Neural progenitor cell (in vitro differentiated cells): ENCODE results near the gene PPM1A.

Experiments used
- CTCF ChIP-seq: fragments of 200-600 bp; sonication (generic); IDR thresholded peaks from 2 replicates; pipeline ENCODE4 v1.5.1; 2017; ENCODE audit warnings: antibody characterized with exemption, mild to moderate bottlenecking
- EZH2 ChIP-seq: fragments of 200-600 bp; sonication (generic); IDR thresholded peaks from 2 replicates; pipeline ENCODE4 v1.6.1; 2017; ENCODE audit warnings: antibody characterized with exemption, mild to moderate bottlenecking, moderate library complexity

DNA sequence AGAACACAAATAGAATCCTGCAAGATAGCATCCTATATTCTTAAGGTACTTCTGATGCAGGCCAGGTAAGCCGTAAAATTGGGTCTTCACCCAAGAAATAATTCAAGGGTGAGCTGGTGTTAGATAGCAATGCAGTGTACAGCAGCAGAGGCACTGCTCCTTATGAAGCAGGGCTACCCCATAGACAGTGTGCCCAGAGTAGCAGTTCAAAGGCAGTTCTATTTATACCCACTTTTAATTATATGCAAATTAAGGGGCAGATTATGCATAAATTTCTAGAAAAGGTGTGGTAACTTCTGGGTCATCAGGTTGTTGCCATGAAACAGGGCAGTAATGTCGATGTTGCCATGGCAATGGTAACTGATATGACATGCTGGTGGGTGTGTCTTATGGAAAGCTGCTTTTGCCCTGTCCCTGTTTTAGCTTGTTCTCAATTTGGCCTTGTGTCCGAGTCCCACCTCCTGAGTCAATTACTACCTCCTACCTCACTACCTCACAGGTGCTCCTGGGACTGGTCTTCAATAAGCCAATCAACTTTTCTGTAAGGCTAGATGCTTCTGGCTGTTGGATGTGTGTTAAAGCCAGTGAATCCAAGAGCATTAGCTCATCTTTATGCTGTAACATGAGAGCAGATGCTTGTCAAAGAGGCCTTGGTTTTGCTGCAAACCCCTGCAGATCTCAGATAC lies 61.0 kb downstream of the PPM1A start:
- TF ChIP-seq CTCF (no peak), EZH2 (no peak)
